HG02884 (cell line): Measurements from ENCODE around the gene WIPF1.

Experiments
- ATAC-seq: cut with Tn5 transposase; IDR thresholded peaks from one replicate; pipeline ENCODE4 v1.9.1; 2021; ENCODE audit warnings: mild to moderate bottlenecking, moderate library complexity; ENCODE audit not compliant: unreplicated experiment

The WIPF1 gene

DNA sequence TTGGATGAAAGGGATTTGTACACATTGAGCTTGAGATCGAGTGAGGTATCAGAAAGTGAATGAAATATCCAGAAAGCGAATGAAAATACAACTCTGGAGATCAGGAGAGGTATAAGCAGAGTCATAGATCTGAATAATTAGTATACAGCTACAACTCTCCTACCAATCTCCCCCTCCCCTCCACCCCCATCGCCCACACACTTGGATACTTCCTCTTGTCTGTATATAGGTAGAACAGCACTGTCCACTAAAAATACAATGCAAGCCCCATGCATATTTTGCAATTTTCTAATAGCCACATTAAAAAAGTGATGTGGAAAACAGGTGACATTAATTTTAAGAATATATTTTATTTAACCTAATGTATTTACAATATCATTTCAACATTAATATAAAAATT, 23.7 kb upstream of the WIPF1 start:
- ATAC-seq, result no peak

DNA sequence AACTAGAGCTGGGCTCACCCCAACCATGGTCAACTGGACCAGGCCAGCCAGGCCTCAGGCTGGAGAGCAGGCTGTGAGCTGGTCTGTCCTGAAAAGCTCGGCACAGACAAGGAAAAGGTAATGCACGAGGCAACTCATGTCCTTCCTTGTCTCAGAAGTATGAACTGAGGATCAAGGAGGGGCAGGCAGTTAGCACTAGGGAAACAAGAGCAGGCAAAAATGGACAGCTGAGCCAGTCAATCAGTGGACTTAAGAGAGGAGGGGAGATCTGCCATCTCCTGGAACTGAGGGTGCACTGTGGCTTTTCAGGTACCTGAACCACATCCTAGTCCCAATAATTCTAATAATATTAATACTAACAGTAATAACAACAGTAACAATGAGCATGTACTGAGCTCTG, 20.6 kb upstream of the WIPF1 start:
- no peak for ATAC-seq

DNA sequence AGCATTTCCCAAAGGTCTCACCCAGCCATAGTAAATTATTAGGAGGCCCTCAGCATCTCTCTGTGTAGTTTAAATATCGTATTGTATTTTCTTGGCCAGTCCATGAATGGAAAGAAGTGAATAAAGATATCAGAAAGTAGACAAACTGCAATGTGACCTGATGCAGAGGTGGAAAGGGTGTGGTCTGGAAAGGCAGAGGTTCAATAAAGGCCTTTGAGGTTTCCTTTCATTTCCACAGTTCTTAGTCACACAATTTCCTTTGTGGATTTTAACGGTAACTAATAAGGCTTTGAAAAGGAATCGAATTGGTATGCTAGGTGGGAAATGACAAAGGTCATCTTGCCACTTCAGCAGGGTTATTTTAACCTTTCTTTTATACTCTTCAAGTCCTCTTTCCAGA, 20.1 kb upstream of the WIPF1 start:
- no peak for ATAC-seq

DNA sequence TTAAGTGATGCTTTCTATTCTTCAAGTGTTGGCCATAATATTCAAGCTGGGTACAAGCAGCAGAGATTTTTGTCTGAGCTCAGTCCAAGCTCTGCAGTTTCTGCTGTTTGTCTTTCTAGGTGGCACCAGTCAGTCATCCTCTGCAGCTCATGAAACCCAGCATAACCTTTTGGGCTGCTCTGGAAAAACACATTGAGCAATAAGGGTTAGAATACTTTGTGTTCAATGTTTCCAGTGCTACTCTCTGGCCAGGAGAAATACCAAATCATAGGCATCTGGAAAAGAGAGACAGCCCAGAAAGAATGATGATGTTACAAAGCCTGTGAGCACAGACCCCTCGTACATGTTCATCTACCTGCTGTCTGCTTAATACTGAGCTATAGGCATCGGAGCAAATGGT, 19.5 kb upstream of the WIPF1 start:
- no peak for ATAC-seq

DNA sequence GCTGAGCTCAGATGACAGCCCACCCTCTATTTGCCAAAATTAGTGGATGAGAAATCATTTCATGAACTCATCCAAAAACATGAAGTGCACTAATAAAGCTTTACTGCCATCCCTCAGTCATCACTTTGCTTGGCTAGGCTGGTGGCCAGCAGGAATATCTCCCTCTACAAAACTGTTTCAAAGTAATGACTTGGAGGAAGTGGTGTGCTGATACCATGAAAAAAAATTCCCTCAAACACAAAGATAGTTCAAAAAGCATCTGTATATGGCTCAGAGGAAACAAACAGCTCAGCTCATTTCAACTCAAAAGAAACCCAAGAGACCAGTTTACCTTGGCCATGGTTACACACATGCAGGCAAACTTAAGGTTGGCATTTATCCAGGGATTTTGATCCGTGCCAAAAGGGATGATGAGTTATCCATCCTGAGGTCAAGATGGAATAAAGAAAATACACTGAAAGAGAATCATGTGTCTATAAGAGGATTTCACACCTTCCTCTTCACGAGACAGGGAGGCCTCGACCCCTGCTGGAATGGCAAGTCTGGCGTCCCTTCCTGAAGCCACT, 18.4 kb upstream of the WIPF1 start:
- ATAC-seq, result peak; percentile 44

DNA sequence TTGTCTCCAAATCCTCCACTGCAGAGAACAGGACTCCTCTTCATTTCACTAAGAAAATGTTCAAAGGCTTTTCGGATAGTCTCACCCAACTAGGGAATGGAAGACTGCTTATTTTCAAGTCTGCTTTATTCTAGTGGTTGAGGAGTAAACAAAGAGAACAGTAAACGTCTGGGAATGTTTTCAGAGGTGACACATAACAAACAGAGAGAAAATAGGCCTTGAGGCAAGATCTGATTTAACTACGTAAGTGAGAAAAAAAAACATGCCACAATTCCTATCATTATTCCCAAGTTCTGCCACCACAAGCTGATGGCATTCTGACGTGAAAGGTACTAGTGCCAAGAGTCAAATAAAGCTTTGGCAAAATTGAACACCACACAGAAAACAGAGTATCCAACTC, 16.7 kb upstream of the WIPF1 start:
- no peak for ATAC-seq

DNA sequence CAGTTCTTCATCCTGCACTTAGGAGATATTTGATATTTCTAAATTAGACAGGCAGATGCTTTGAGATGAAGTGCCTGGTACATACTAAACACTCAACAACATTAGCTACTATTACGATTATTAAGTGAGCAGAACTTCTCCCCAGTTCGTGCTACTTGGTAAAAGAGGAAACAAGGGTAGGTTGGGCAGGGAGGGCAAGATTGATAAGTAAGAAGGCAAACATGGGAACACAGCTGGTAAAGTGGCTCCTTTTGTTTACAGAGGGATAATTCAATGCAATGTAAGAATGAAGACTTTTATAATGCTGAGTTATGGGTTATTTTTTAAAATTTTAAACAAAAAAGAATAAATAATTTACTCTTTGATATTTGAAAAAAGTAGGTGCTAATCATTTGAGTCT, 15.9 kb upstream of the WIPF1 start:
- no peak for ATAC-seq

DNA sequence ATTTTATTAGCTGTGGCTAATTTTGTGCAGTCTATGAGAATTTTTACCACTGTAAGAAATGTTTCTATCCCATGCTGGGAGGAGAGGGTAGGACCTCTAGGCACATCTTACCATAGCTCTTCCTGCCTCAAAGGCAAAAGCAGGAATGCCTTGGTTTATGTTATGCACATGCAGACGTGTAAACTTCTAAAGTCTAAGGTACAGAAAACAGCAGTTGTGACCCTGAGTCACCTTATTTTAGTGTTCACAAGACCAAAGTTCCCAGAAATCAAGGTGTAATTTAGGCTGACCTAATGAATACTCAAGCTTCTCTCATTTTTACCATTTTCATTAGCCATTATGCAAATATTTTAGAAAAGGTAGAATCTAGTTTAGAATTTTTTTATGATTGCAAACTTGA, 15.4 kb upstream of the WIPF1 start:
- no peak for ATAC-seq

DNA sequence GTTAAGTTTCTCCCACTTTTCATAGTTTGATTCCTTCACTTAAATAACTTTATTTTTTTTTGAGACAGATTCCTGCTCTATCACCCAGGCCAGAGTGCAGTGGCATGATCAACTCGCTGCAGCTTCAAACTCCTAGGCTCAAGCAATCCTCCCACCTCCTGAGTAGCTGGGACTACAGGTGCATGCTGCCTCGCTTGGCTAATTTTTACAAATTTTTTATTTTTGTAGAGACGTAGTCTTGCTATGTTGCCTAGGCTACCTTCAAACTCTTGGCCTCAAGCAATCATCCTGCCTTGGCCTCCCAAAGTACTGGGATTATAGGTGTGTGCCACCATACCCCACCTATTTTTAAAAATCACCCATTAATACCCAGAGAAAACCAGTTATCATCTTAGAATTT, 14.2 kb upstream of the WIPF1 start:
- no peak for ATAC-seq

DNA sequence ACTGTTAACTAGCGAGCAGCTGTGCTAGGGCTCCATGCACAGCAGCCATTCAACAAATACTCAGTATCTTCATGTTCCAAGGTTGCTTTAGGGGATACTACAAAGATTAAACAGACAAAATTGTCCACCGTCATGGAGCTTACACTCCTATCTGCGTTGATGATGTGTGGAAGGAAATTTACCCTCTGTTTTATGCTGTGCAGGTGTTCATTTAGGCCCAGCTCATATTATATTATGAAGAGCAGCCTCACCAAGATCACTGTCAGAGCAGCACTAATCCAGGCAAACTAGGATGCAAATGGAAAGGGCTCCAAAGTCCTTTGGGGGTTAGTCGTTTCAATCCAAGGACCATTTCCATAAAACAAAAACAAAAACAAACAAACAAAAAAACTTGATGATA, 13.4 kb upstream of the WIPF1 start:
- no peak for ATAC-seq

DNA sequence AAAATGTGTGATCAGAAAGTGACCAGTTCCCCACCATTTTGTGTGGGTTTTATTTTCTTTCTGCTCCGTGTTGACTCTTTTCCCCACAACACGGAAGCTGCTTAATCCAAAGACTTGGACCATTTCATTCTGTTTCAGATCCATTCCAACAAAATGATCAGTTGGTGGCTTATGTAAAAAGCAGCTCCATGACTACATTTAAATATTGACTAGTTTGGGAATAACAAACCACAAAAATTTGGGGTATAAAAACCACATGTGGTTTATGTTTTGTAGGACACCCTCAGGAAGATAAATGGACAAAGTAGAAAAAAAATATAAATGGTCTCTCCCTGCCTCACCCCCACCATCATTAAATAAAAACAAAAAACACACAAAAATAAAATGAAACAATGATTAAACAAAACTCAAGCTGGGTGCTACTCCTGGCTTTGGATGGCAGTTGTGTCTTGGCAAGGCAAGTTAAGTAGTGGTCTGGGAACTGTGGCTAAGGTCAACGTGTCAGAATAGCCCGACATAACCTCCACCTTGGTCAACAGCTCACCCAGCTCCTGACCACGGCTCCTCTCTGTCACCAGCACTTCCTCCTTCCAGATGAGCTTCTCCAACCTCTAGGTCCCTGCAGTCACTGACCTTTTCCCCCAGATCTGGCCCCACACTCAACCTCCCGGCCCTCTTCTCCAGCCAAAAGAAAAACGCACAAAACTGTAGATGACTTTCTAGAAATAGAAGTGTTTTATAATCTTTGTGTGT, 12.8 kb upstream of the WIPF1 start:
- no peak for ATAC-seq

DNA sequence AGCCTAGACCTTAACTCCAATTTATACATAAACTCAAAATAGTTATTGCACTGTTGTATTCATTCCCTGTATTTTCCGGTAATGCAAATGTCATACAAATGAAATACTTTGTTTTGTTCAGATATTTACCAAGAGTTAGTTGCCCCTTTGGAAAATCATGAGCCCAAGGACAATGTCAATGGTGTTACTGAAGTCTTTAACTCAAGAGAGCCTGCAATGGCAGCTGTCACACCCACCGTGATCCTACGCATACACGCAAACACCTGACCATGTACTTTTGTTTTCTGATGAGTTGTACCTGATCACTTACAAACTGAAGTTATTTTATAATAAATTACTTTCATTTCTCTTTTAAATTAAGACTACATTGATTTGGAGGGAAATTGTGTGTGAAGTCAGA, 11.7 kb upstream of the WIPF1 start:
- no peak for ATAC-seq

DNA sequence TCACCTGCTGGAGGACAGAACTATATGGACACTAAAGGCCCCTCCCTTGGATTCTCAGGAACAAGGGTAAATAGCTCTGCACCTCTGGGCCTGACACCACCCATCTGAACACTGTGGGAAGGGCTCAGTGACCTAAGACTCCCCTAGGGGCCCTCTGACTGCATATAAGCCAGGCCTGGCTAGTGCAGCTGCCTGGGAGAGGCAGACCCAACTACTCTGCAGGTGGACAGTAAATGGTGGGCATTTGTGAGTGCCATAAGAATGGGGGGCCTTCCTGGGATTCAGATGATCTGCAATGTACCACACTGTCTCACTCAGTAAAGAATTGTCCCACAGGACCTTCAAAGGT, 11.2 kb upstream of the WIPF1 start:
- ATAC-seq, result peak; percentile 27

DNA sequence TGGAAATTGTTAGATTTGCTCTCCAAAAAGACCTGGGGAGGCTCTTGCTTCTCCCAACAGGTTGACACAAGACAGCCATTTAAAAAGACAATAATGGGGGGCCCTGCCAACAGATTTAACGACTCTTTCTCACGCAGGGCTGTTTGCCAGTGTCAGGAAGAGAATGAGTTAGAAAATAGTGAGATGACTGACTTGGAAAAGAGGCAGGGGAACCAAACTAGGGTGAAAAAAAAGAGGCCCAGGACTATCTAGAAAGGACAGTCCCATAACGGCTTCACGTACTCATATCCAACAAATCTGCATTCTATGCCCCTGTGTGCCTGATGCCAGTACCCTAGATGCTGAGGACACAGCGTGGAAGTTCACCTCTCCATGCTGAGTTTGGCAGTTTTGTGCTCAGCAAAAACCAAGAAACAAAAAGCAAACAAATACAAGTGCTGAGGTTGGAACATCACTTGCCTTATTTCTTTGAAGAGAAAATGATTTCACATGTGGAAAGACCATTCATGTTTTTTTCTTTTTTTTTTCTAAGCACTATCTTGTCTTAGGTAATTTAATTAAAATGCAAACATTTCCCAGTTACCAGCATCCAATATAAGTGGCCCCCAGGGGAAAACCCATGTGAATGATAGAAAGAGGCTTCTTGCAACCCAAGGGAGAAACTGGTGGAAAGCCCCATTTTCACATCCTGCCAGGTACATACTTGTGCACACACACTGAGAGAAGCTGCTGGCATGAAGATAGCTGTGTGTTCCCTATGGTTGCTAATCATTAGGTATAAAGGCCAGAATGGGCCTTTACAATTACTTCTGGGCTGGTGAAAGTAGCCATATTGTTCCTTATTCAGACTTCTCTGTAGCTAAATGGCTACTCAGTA, 10.6 kb upstream of the WIPF1 start:
- peak; percentile 71 for ATAC-seq

DNA sequence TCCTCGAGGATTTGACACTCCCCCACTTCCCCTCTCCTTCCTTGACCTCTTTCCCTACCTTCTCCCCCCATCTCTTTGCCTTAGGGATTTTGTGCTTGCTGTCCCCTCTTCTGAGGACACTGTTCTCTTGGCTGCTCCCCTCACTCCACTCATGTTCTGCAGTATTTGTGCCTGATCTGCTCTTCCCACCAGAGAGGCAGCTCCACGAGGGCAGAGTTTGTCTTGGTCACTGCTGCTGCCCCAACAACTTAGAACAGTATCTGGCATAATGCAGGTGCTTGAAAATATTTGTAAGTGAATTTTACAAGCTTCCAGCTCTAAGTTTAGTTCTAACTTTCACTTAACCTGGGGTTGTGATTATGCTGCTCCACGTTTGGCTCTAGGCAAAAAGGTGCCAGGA, 10.0 kb upstream of the WIPF1 start:
- ATAC-seq, result no peak

DNA sequence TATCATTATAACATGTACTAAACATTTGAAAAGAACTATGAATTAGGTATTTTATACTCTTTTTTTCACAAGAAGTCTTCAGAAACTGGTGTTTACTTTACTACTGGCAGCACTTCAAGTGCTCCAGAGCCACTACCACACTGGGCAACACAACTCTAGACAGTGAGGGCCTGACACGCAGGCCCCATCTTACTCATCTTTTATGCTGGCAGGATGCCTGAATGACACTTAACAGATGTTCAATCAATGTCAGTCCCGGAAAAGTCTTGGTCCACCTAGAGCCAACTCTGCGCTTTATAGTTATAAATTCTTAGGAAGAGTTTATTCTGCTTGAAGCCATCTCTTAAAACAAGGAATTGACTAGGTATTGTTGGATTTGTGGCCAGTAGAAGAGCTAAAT, 8.7 kb upstream of the WIPF1 start:
- no peak for ATAC-seq

DNA sequence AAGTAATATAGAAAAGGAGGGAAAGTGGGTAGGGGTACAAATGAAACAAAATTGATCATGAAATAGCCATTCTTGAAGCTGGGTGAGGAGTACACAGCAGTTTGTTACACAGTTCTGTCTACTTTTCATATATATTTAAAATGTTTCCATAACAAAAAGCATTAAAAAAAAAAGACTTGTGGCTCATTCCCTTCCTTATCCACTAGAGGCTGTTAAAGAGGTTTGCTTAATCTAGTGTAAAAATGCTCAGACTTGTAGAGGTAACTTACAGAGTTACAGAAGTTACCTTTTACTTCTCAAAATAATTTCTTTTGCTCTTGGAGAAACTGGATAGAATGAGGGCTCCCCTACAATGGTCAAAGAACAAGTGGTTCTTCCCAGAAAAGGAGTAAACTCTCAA, 8.1 kb upstream of the WIPF1 start:
- no peak for ATAC-seq

DNA sequence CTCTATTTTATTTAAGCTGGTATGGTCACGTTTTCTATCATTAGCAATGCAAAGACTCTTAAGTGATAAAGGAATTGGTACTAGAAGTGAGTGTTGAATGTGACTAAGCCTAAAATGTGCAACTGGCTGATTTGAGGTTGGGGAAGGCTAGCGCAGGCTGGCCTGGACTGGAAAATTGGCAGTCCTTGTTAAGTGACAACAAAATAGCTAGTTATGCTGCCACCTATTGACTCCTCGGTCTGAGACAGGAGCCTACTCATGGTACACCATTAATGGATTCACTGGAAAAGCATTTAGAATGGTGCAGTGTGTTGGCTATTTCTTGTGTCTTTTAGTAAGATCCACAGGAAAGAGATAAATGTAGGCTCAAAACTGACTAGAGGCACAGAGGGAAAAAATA, 5.7 kb upstream of the WIPF1 start:
- peak; percentile 36 for ATAC-seq

DNA sequence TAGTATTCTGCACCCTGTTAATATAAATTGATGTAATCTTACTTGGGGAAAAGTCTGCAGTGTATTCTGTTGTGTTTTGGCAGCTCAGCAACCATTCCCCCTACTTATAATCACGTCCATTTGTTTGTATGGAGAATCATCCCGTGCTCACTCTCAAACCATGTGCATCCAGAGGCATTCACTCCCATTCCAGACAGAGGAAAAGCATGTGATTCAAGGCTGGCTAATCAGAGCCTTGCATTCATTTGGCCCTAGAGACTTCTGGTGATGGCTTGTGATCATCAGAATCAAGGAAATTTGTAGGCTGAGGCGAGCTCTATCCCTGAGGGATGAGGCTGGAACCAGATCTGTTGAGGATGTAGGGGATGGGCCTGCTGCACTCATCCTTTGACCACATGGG, 5.1 kb upstream of the WIPF1 start:
- no peak for ATAC-seq

DNA sequence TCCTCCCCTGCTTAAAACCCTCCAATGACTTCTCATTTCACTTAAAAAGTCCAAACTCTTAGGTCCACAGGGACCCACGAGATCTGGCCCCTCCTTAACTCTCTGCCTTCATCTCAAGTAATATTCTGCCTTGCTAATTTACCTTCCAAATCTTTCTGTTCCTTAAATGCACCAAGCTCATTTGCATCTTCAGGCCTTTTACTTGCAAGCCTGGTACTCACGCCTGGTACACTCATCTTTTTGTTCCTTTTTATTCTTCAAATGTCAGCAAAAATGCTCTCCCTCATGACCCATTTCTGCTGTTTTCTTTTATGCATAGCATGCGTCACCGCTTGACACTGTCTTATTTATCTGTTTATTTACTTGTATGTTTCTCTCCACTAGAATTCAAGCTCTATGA, 2.7 kb upstream of the WIPF1 start:
- ATAC-seq, result no peak

DNA sequence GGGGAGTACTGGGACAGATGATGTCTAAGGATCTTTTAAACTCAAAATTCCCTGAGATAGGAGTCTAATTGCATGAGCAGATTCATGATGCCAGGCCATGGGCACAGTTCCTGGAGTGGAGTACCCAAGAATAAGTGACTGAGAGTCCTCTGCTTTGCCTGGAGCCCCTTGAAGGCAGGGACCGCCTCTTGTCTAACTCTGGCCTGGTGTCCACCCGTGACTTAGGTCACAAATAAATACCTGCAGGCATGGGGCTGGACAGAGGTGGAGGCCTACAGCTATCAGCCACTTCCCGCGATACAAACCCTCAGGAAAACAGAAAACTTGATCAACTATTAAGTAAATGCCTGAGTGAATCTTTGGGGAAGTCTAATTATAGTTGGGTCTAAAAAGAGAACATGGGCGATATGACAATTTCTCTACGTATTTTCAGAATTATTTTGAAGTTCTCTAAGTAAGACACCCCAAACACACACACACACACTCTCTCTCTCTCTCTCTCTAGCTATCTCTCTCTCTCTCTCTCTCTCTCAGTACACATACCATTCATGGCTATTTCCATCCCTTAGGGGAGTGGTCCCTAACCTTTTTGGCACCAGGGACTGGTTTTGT, 1.8 kb upstream of the WIPF1 start:
- no peak for ATAC-seq

DNA sequence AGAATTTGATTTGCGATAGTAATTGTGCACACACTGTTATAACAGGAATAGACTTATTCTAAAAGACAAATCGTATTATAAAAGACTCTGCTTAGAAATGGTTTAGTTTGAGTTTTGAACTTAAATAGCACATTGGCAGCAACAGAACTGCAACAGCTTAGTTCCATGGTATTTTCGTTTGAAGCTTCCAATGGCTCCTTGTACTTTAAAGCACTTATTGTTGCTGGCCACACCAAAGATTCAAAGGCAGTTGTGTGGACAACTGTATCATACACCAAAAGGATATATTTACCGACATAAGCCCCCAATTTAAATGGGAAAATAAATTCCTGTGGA, 627 bp downstream of the WIPF1 start:
- no peak for ATAC-seq
